ENCODE results near the gene CASP7.

CASP7 gene

GRCh38 chr10:113712024-113712423 lies 32.3 kb downstream of the CASP7 start:
- no peak for DNase-seq (ENCODE audit: low spot score)
- Mint-ChIP-seq H3K4me3 (no peak overlapping the region), H3K27ac (no peak overlapping the region), H3K9me3 (no peaks in the 10 kb centered on the region), H3K4me1 (ENCODE audit: low read depth) (peaks cover 19% of the 10 kb centered on the region), H3K27me3 (ENCODE audit: low read depth) (no peaks in the 10 kb centered on the region), H3K36me3 (ENCODE audit: low read depth) (peaks cover 9% of the 10 kb centered on the region)

- DNase-seq (ENCODE audit: low spot score), result no peak
- H3K4me3 Mint-ChIP-seq, result no peak overlapping the region
- no peaks in the 10 kb centered on the region for H3K27me3 Mint-ChIP-seq (ENCODE audit: low read depth)
- H3K27ac Mint-ChIP-seq, result no peak overlapping the region
- peaks cover 15% of the 10 kb centered on the region for H3K4me1 Mint-ChIP-seq (ENCODE audit: low read depth)
- no peaks in the 10 kb centered on the region for H3K9me3 Mint-ChIP-seq
- peaks cover 11% of the 10 kb centered on the region for H3K36me3 Mint-ChIP-seq (ENCODE audit: low read depth)
These were observed 33.3 kb downstream of the CASP7 start for GRCh38 chr10:113712755-113713639.

GRCh38 chr10:113713640-113713982 lies 33.9 kb downstream of the CASP7 start:
- no peak overlapping the region for H3K4me3 Mint-ChIP-seq
- DNase-seq (ENCODE audit: low spot score), result no peak
- H3K36me3 Mint-ChIP-seq (ENCODE audit: low read depth), result peaks cover 14% of the 10 kb centered on the region
- H3K27ac Mint-ChIP-seq, result no peak overlapping the region
- peaks cover 15% of the 10 kb centered on the region for H3K4me1 Mint-ChIP-seq (ENCODE audit: low read depth)
- no peaks in the 10 kb centered on the region for H3K27me3 Mint-ChIP-seq (ENCODE audit: low read depth)
- no peaks in the 10 kb centered on the region for H3K9me3 Mint-ChIP-seq

- peaks cover 18% of the 10 kb centered on the region for H3K36me3 Mint-ChIP-seq (ENCODE audit: low read depth)
- H3K9me3 Mint-ChIP-seq, result no peaks in the 10 kb centered on the region
- no peaks in the 10 kb centered on the region for H3K27me3 Mint-ChIP-seq (ENCODE audit: low read depth)
- no peak overlapping the region for H3K4me3 Mint-ChIP-seq
- no peak overlapping the region for H3K27ac Mint-ChIP-seq
- H3K4me1 Mint-ChIP-seq (ENCODE audit: low read depth), result peaks cover 6% of the 10 kb centered on the region
- DNase-seq (ENCODE audit: low spot score), result no peak
These were observed 36.6 kb downstream of the CASP7 start for GRCh38 chr10:113716109-113716910.

GRCh38 chr10:113718969-113719822 lies 39.5 kb downstream of the CASP7 start:
- no peak for DNase-seq (ENCODE audit: low spot score)
- no peaks in the 10 kb centered on the region for H3K9me3 Mint-ChIP-seq
- H3K4me1 Mint-ChIP-seq (ENCODE audit: low read depth), result peaks cover 6% of the 10 kb centered on the region
- no peak overlapping the region for H3K27ac Mint-ChIP-seq
- no peak overlapping the region for H3K4me3 Mint-ChIP-seq
- H3K36me3 Mint-ChIP-seq (ENCODE audit: low read depth), result peaks cover 31% of the 10 kb centered on the region
- no peaks in the 10 kb centered on the region for H3K27me3 Mint-ChIP-seq (ENCODE audit: low read depth)

- peaks cover 39% of the 10 kb centered on the region for H3K36me3 Mint-ChIP-seq (ENCODE audit: low read depth)
- H3K4me1 Mint-ChIP-seq (ENCODE audit: low read depth), result peaks cover 6% of the 10 kb centered on the region
- no peak overlapping the region for H3K27ac Mint-ChIP-seq
- no peaks in the 10 kb centered on the region for H3K27me3 Mint-ChIP-seq (ENCODE audit: low read depth)
- no peaks in the 10 kb centered on the region for H3K9me3 Mint-ChIP-seq
- no peak for DNase-seq (ENCODE audit: low spot score)
- no peak overlapping the region for H3K4me3 Mint-ChIP-seq
These were observed 40.7 kb downstream of the CASP7 start for GRCh38 chr10:113720386-113720785.

GRCh38 chr10:113732160-113732881 lies 52.6 kb downstream of the CASP7 start:
- Mint-ChIP-seq H3K9me3 (peaks cover 2% of the 10 kb centered on the region), H3K27me3 (ENCODE audit: low read depth) (no peaks in the 10 kb centered on the region), H3K27ac (no peak overlapping the region), H3K36me3 (ENCODE audit: low read depth) (peaks cover 16% of the 10 kb centered on the region), H3K4me1 (ENCODE audit: low read depth) (peaks cover 2% of the 10 kb centered on the region), H3K4me3 (no peak overlapping the region)
- DNase-seq (ENCODE audit: low spot score), result no peak

GRCh38 chr10:113732966-113733365 lies 53.3 kb downstream of the CASP7 start:
- Mint-ChIP-seq H3K4me3 (no peak overlapping the region), H3K27ac (no peak overlapping the region), H3K9me3 (peaks cover 2% of the 10 kb centered on the region), H3K27me3 (ENCODE audit: low read depth) (no peaks in the 10 kb centered on the region), H3K4me1 (ENCODE audit: low read depth) (peaks cover 2% of the 10 kb centered on the region), H3K36me3 (ENCODE audit: low read depth) (peaks cover 14% of the 10 kb centered on the region)
- DNase-seq (ENCODE audit: low spot score), result no peak

GRCh38 chr10:113733635-113734034 lies 53.9 kb downstream of the CASP7 start:
- Mint-ChIP-seq H3K36me3 (ENCODE audit: low read depth) (peaks cover 11% of the 10 kb centered on the region), H3K9me3 (peaks cover 2% of the 10 kb centered on the region), H3K4me3 (no peak overlapping the region), H3K27ac (no peak overlapping the region), H3K27me3 (ENCODE audit: low read depth) (no peaks in the 10 kb centered on the region), H3K4me1 (ENCODE audit: low read depth) (peaks cover 2% of the 10 kb centered on the region)
- DNase-seq (ENCODE audit: low spot score), result no peak

- H3K4me1 Mint-ChIP-seq (ENCODE audit: low read depth), result peaks cover 2% of the 10 kb centered on the region
- H3K36me3 Mint-ChIP-seq (ENCODE audit: low read depth), result no peaks in the 10 kb centered on the region
- no peak overlapping the region for H3K4me3 Mint-ChIP-seq
- no peaks in the 10 kb centered on the region for H3K9me3 Mint-ChIP-seq
- H3K27ac Mint-ChIP-seq, result no peak overlapping the region
- no peak for DNase-seq (ENCODE audit: low spot score)
- peaks cover 3% of the 10 kb centered on the region for H3K27me3 Mint-ChIP-seq (ENCODE audit: low read depth)
These were observed 56.2 kb downstream of the CASP7 start for GRCh38 chr10:113735913-113736312.

GRCh38 chr10:113736576-113736975 lies 56.9 kb downstream of the CASP7 start:
- peaks cover 3% of the 10 kb centered on the region for H3K27me3 Mint-ChIP-seq (ENCODE audit: low read depth)
- peaks cover 2% of the 10 kb centered on the region for H3K4me1 Mint-ChIP-seq (ENCODE audit: low read depth)

GRCh38 chr10:113739031-113739430 lies 59.3 kb downstream of the CASP7 start:
- Mint-ChIP-seq H3K4me3 (no peak overlapping the region), H3K4me1 (ENCODE audit: low read depth) (peaks cover 2% of the 10 kb centered on the region), H3K36me3 (ENCODE audit: low read depth) (no peaks in the 10 kb centered on the region), H3K27ac (no peak overlapping the region), H3K9me3 (no peaks in the 10 kb centered on the region), H3K27me3 (ENCODE audit: low read depth) (peaks cover 4% of the 10 kb centered on the region)
- DNase-seq (ENCODE audit: low spot score), result no peak

More at GRCh38 chr10:113736576-113736975, 56.9 kb downstream of the CASP7 start:
- no peak for DNase-seq (ENCODE audit: low spot score)
- Mint-ChIP-seq H3K36me3 (ENCODE audit: low read depth) (no peaks in the 10 kb centered on the region), H3K27ac (no peak overlapping the region), H3K4me3 (no peak overlapping the region), H3K9me3 (no peaks in the 10 kb centered on the region)

GRCh38 chr10:113739577-113739976 lies 59.9 kb downstream of the CASP7 start:
- Mint-ChIP-seq H3K9me3 (no peaks in the 10 kb centered on the region), H3K27me3 (ENCODE audit: low read depth) (peaks cover 9% of the 10 kb centered on the region), H3K4me3 (no peak overlapping the region), H3K4me1 (ENCODE audit: low read depth) (peaks cover 2% of the 10 kb centered on the region), H3K27ac (no peak overlapping the region), H3K36me3 (ENCODE audit: low read depth) (no peaks in the 10 kb centered on the region)
- DNase-seq (ENCODE audit: low spot score), result no peak
